Activated naive CD4-positive, alpha-beta T cell treated with anti-CD3 and anti-CD28 coated beads for 36 hours (primary cell): ENCODE data around the gene NECTIN2. TPM values are rescaled to one million over a fixed set of nuclear protein-coding genes. Genes with fewer than 3 reads are reported as not detected.
A peak's percentile ranks its signal among the peaks of the same experiment; 100 is the strongest.

Experiments
- CTCF ChIA-PET: fragments of 350-600 bp; sonication (Branson Sonifier 250); formaldehyde crosslinking; loops from one replicate; lab custom pipeline; 2021; ENCODE audit warnings: antibody characterized with exemption; lab: Charles Lee
- DNase-seq: peaks from one replicate; pipeline ENCODE4 v3.0.0-alpha.2; 2020
- H3K27ac Mint-ChIP-seq: one replicate; pipeline ENCODE4 v1.8.0; 2021; ENCODE audit warnings: mild to moderate bottlenecking, mixed read lengths
- H3K27me3 Mint-ChIP-seq: one replicate; pipeline ENCODE4 v1.8.0; 2021; ENCODE audit warnings: low read depth, mixed read lengths
- H3K36me3 Mint-ChIP-seq: one replicate; pipeline ENCODE4 v1.8.0; 2021; ENCODE audit warnings: low read depth, mixed read lengths
- H3K4me1 Mint-ChIP-seq: one replicate; pipeline ENCODE4 v1.8.0; 2021; ENCODE audit warnings: low read depth, mixed read lengths
- H3K4me3 Mint-ChIP-seq: one replicate; pipeline ENCODE4 v1.8.0; 2021; ENCODE audit warnings: mild to moderate bottlenecking, moderate library complexity, mixed read lengths
- H3K9me3 Mint-ChIP-seq: one replicate; pipeline ENCODE4 v1.8.0; 2021; ENCODE audit warnings: mixed read lengths
- intact Hi-C: fragments of 100-400 bp; cut with micrococcal nuclease; formaldehyde crosslinking; loops from one replicate; pipeline ENCODE4 v1.15.1; 2023
- total RNA-seq, 2 experiments: library from RNA; stranded (reverse); gene quantifications; one replicate each; pipeline ENCODE4 v1.2.3, GENCODE V29; 2021

NECTIN2 gene
- total RNA-seq, 2 experiments from 2014 or later = 0.88 to 1.1 TPM

GRCh38 chr19:44893332-44894051 lies 47.4 kb downstream of the NECTIN2 start:
- Mint-ChIP-seq H3K9me3 (peaks cover 2% of the 10 kb centered on the region), H3K36me3 (peaks cover 44% of the 10 kb centered on the region), H3K4me3 (peak overlapping the region; percentile 84), H3K27ac (no peak overlapping the region), H3K27me3 (no peaks in the 10 kb centered on the region), H3K4me1 (peaks cover 37% of the 10 kb centered on the region)
- intact Hi-C loops = no loop called here
- CTCF ChIA-PET = interaction anchor here (1.7 kb wide), 2 partner anchors 48 to 59 kb away, joined by 4 to 8 read pairs; partner anchors contain the start of gene NECTIN2
- no peak for DNase-seq

GRCh38 chr19:44894052-44894400 lies 47.9 kb downstream of the NECTIN2 start:
- intact Hi-C loops = no loop called here
- Mint-ChIP-seq H3K36me3 (peaks cover 44% of the 10 kb centered on the region), H3K27me3 (no peaks in the 10 kb centered on the region), H3K4me1 (peaks cover 36% of the 10 kb centered on the region), H3K4me3 (no peak overlapping the region), H3K27ac (no peak overlapping the region), H3K9me3 (peaks cover 2% of the 10 kb centered on the region)
- CTCF ChIA-PET = no interaction called here
- DNase-seq = no peak

GRCh38 chr19:44894946-44895345 lies 48.8 kb downstream of the NECTIN2 start:
- Mint-ChIP-seq H3K27me3 (no peaks in the 10 kb centered on the region), H3K36me3 (peaks cover 46% of the 10 kb centered on the region), H3K9me3 (no peaks in the 10 kb centered on the region), H3K27ac (no peak overlapping the region), H3K4me1 (peaks cover 32% of the 10 kb centered on the region), H3K4me3 (no peak overlapping the region)
- DNase-seq = no peak
- CTCF ChIA-PET = interaction anchor here (0.9 kb wide), 1 partner anchor 57 kb away, joined by 5 read pairs; no protein-coding TSS in a partner anchor
- intact Hi-C loops = no loop called here

GRCh38 chr19:44897835-44898234 lies 51.7 kb downstream of the NECTIN2 start:
- peaks cover 21% of the 10 kb centered on the region for H3K4me1 Mint-ChIP-seq
- no peak overlapping the region for H3K27ac Mint-ChIP-seq
- no peak for DNase-seq
- H3K27me3 Mint-ChIP-seq = no peaks in the 10 kb centered on the region
- intact Hi-C loops = no loop called here
- peaks cover 41% of the 10 kb centered on the region for H3K36me3 Mint-ChIP-seq
- CTCF ChIA-PET = interaction anchor here (0.6 kb wide), 2 partner anchors 197 to 1144 kb away, joined by 3 read pairs; no protein-coding TSS in a partner anchor
- H3K9me3 Mint-ChIP-seq = no peaks in the 10 kb centered on the region
- no peak overlapping the region for H3K4me3 Mint-ChIP-seq

- Mint-ChIP-seq H3K4me3 (no peak overlapping the region), H3K27me3 (peaks cover 2% of the 10 kb centered on the region), H3K9me3 (no peaks in the 10 kb centered on the region), H3K27ac (no peak overlapping the region), H3K4me1 (peaks cover 5% of the 10 kb centered on the region), H3K36me3 (peaks cover 23% of the 10 kb centered on the region)
- intact Hi-C loops = loop anchor here (5.0 to 10.0 kb wide), 2 partner anchors 287 to 434 kb away; no protein-coding TSS in a partner anchor
- DNase-seq = no peak
- CTCF ChIA-PET = interaction anchor here (0.6 kb wide), 1 partner anchor 115 kb away, joined by 5 read pairs; no protein-coding TSS in a partner anchor
Observed at GRCh38 chr19:44900328-44901244, 54.5 kb downstream of the NECTIN2 start.

GRCh38 chr19:44903216-44903601 lies 57.1 kb downstream of the NECTIN2 start:
- no peaks in the 10 kb centered on the region for H3K9me3 Mint-ChIP-seq
- H3K27me3 Mint-ChIP-seq = peaks cover 22% of the 10 kb centered on the region
- CTCF ChIA-PET = interaction anchor here (0.6 to 2.3 kb wide), 4 partner anchors 46 to 210 kb away, joined by 3 to 18 read pairs (median 4); partner anchors contain the start of gene CLPTM1
- DNase-seq = no peak
- no peak overlapping the region for H3K4me3 Mint-ChIP-seq
- peaks cover 12% of the 10 kb centered on the region for H3K36me3 Mint-ChIP-seq
- H3K27ac Mint-ChIP-seq = no peak overlapping the region
- peaks cover 15% of the 10 kb centered on the region for H3K4me1 Mint-ChIP-seq
- intact Hi-C loops = loop anchor here (1.0 to 10.0 kb wide), 4 partner anchors 48 to 432 kb away; no protein-coding TSS in a partner anchor

- intact Hi-C loops = loop anchor here (1.0 to 10.0 kb wide), 4 partner anchors 47 to 431 kb away; no protein-coding TSS in a partner anchor
- Mint-ChIP-seq H3K36me3 (peaks cover 11% of the 10 kb centered on the region), H3K4me1 (peaks cover 15% of the 10 kb centered on the region), H3K4me3 (no peak overlapping the region), H3K27me3 (peaks cover 22% of the 10 kb centered on the region), H3K9me3 (no peaks in the 10 kb centered on the region), H3K27ac (no peak overlapping the region)
- DNase-seq = peak; percentile 80
- CTCF ChIA-PET = interaction anchor here (0.6 to 2.3 kb wide), 6 partner anchors 13 to 68 kb away, joined by 3 to 18 read pairs (median 4); partner anchors contain the start of gene CLPTM1
Observed at GRCh38 chr19:44903602-44904425, 57.7 kb downstream of the NECTIN2 start.

- Mint-ChIP-seq H3K27me3 (peaks cover 22% of the 10 kb centered on the region), H3K4me3 (no peak overlapping the region), H3K4me1 (peaks cover 15% of the 10 kb centered on the region), H3K9me3 (no peaks in the 10 kb centered on the region), H3K36me3 (peaks cover 11% of the 10 kb centered on the region), H3K27ac (no peak overlapping the region)
- peak; percentile 15 for DNase-seq
- intact Hi-C loops = loop anchor here (5.0 to 10.0 kb wide), 2 partner anchors 283 to 430 kb away; no protein-coding TSS in a partner anchor
- CTCF ChIA-PET = interaction anchor here (0.6 to 2.3 kb wide), 6 partner anchors 12 to 106 kb away, joined by 3 to 18 read pairs (median 4); partner anchors contain the start of gene CLPTM1
Observed at GRCh38 chr19:44904426-44904994, 58.4 kb downstream of the NECTIN2 start.

GRCh38 chr19:44905437-44906160 lies 59.5 kb downstream of the NECTIN2 start, which contains the start of gene APOE:
APOE (plus strand) TSS chr19:44905796; CDS start chr19:44906625, 829 bp downstream.
- Mint-ChIP-seq H3K4me3 (no peak within 1 kb of the TSS), H3K36me3 (peaks cover 7% of the 10 kb centered on the region), H3K27me3 (peaks cover 22% of the 10 kb centered on the region), H3K4me1 (peaks cover 15% of the 10 kb centered on the region), H3K9me3 (no peaks in the 10 kb centered on the region), H3K27ac (no peak within 1 kb of the TSS)
- CTCF ChIA-PET = interaction anchor here (0.6 to 2.3 kb wide), 4 partner anchors 47 to 230 kb away, joined by 3 to 18 read pairs (median 6); partner anchors contain the start of gene CLPTM1
- intact Hi-C loops = loop anchor here (10.0 kb wide), 1 partner anchor 429 kb away; no protein-coding TSS in a partner anchor
- no peak for DNase-seq

- Mint-ChIP-seq H3K27ac (no peak overlapping the region), H3K4me1 (peaks cover 13% of the 10 kb centered on the region), H3K4me3 (no peak overlapping the region), H3K9me3 (no peaks in the 10 kb centered on the region), H3K36me3 (peaks cover 3% of the 10 kb centered on the region), H3K27me3 (peaks cover 34% of the 10 kb centered on the region)
- DNase-seq = no peak
- intact Hi-C loops = loop anchor here (10.0 kb wide), 1 partner anchor 427 kb away; no protein-coding TSS in a partner anchor
- CTCF ChIA-PET = interaction anchor here (1.0 to 1.1 kb wide), 2 partner anchors 16 to 46 kb away, joined by 3 read pairs; no protein-coding TSS in a partner anchor
Observed at GRCh38 chr19:44907613-44908012, 61.5 kb downstream of the NECTIN2 start.
